ENCODE measurements around the gene PPP2R2B.

PPP2R2B gene

GRCh38 chr5:146710348-146710747 lies 168.2 kb downstream of the PPP2R2B start:
- Histone ChIP-seq H3K36me3 (ENCODE audit: control insufficient read depth in 1 of 2, insufficient read depth in 2 of 2, low read length in 2 of 2) (no peaks in the 10 kb centered on the region), H4K8ac (ENCODE audit: low read depth, low read length) (no peak overlapping the region), H3K4ac (ENCODE audit: low read depth, low read length) (no peak overlapping the region), H2BK5ac (ENCODE audit: low read depth, low read length, poor library complexity) (no peak overlapping the region), H4K91ac (ENCODE audit: low read depth, low read length) (no peak overlapping the region), H3K4me2 (ENCODE audit: low read length) (no peak overlapping the region), H3K4me1 (ENCODE audit: control insufficient read depth in 1 of 2, insufficient read depth in 2 of 2, low read length in 2 of 2) (no peaks in the 10 kb centered on the region), H3K23ac (ENCODE audit: low read length) (no peak overlapping the region), H4K12ac (ENCODE audit: low read depth, low read length) (no peak overlapping the region), H3K18ac (ENCODE audit: low read length) (no peak overlapping the region), H3K27ac (ENCODE audit: low read depth, low read length) (no peak overlapping the region), H2AFZ (ENCODE audit: insufficient read depth, low read length, poor library complexity) (no peak overlapping the region), H3K27me3 (ENCODE audit: insufficient read depth, low read length) (no peaks in the 10 kb centered on the region), H2BK12ac (ENCODE audit: low read length) (no peak overlapping the region), H3K14ac (ENCODE audit: low read length) (no peak overlapping the region), H2AK5ac (ENCODE audit: low read length) (no peak overlapping the region), H3K9me3 (ENCODE audit: insufficient read depth, low read depth, low read length) (peaks cover 3% of the 10 kb centered on the region), H3K79me2 (ENCODE audit: control insufficient read depth, insufficient read depth, low read length, poor library complexity) (no peaks in the 10 kb centered on the region), H3K4me3 (ENCODE audit: low read depth, low read length) (no peak overlapping the region), H3K9ac (ENCODE audit: low read length) (no peak overlapping the region), H3K79me1 (ENCODE audit: low read length) (no peaks in the 10 kb centered on the region), H2BK120ac (ENCODE audit: insufficient read depth, low read length, poor library complexity) (no peak overlapping the region)
- no CpG with 5 or more reads among the region's 1 CpG for WGBS (ENCODE audit: extremely low coverage, insufficient coverage, insufficient read length)
- no peak for DNase-seq

- Histone ChIP-seq H3K27ac (ENCODE audit: low read depth, low read length) (no peak overlapping the region), H3K4me3 (ENCODE audit: low read depth, low read length) (no peak overlapping the region), H3K79me2 (ENCODE audit: control insufficient read depth, insufficient read depth, low read length, poor library complexity) (no peaks in the 10 kb centered on the region), H3K36me3 (ENCODE audit: control insufficient read depth in 1 of 2, insufficient read depth in 2 of 2, low read length in 2 of 2) (no peaks in the 10 kb centered on the region), H2AFZ (ENCODE audit: insufficient read depth, low read length, poor library complexity) (no peak overlapping the region), H2BK12ac (ENCODE audit: low read length) (no peak overlapping the region), H3K9me3 (ENCODE audit: insufficient read depth, low read depth, low read length) (peaks cover 2% of the 10 kb centered on the region), H3K4me2 (ENCODE audit: low read length) (no peak overlapping the region), H2BK5ac (ENCODE audit: low read depth, low read length, poor library complexity) (no peak overlapping the region), H3K23ac (ENCODE audit: low read length) (no peak overlapping the region), H2AK5ac (ENCODE audit: low read length) (no peak overlapping the region), H3K14ac (ENCODE audit: low read length) (no peak overlapping the region), H4K12ac (ENCODE audit: low read depth, low read length) (no peak overlapping the region), H4K8ac (ENCODE audit: low read depth, low read length) (no peak overlapping the region), H3K27me3 (ENCODE audit: insufficient read depth, low read length) (no peaks in the 10 kb centered on the region), H3K4ac (ENCODE audit: low read depth, low read length) (no peak overlapping the region), H3K79me1 (ENCODE audit: low read length) (no peaks in the 10 kb centered on the region), H3K4me1 (ENCODE audit: control insufficient read depth in 1 of 2, insufficient read depth in 2 of 2, low read length in 2 of 2) (no peaks in the 10 kb centered on the region), H3K18ac (ENCODE audit: low read length) (no peak overlapping the region), H2BK120ac (ENCODE audit: insufficient read depth, low read length, poor library complexity) (no peak overlapping the region), H3K9ac (ENCODE audit: low read length) (no peak overlapping the region), H4K91ac (ENCODE audit: low read depth, low read length) (no peak overlapping the region)
- no CpG with 5 or more reads among the region's 6 CpGs for WGBS (ENCODE audit: extremely low coverage, insufficient coverage, insufficient read length)
- DNase-seq = no peak
Measured at GRCh38 chr5:146707316-146707715, 171.2 kb downstream of the PPP2R2B start.

GRCh38 chr5:146706321-146706972 lies 172.1 kb downstream of the PPP2R2B start:
- no peaks in the 10 kb centered on the region for H3K79me2 ChIP-seq (ENCODE audit: control insufficient read depth, insufficient read depth, low read length, poor library complexity)
- no peak overlapping the region for H3K9ac ChIP-seq (ENCODE audit: low read length)
- no peaks in the 10 kb centered on the region for H3K79me1 ChIP-seq (ENCODE audit: low read length)
- H2BK12ac ChIP-seq (ENCODE audit: low read length) = no peak overlapping the region
- H3K4me3 ChIP-seq (ENCODE audit: low read depth, low read length) = no peak overlapping the region
- H3K4me2 ChIP-seq (ENCODE audit: low read length) = no peak overlapping the region
- H3K27me3 ChIP-seq (ENCODE audit: insufficient read depth, low read length) = no peaks in the 10 kb centered on the region
- H3K27ac ChIP-seq (ENCODE audit: low read depth, low read length) = no peak overlapping the region
- H3K4me1 ChIP-seq (ENCODE audit: control insufficient read depth in 1 of 2, insufficient read depth in 2 of 2, low read length in 2 of 2) = no peaks in the 10 kb centered on the region
- H3K9me3 ChIP-seq (ENCODE audit: insufficient read depth, low read depth, low read length) = peaks cover 2% of the 10 kb centered on the region
- H4K12ac ChIP-seq (ENCODE audit: low read depth, low read length) = no peak overlapping the region
- H3K18ac ChIP-seq (ENCODE audit: low read length) = no peak overlapping the region
- no peaks in the 10 kb centered on the region for H3K36me3 ChIP-seq (ENCODE audit: control insufficient read depth in 1 of 2, insufficient read depth in 2 of 2, low read length in 2 of 2)
- H2BK5ac ChIP-seq (ENCODE audit: low read depth, low read length, poor library complexity) = no peak overlapping the region
- H3K23ac ChIP-seq (ENCODE audit: low read length) = no peak overlapping the region
- H4K91ac ChIP-seq (ENCODE audit: low read depth, low read length) = no peak overlapping the region
- no peak overlapping the region for H3K14ac ChIP-seq (ENCODE audit: low read length)
- no peak overlapping the region for H3K4ac ChIP-seq (ENCODE audit: low read depth, low read length)
- H2AK5ac ChIP-seq (ENCODE audit: low read length) = no peak overlapping the region
- H2BK120ac ChIP-seq (ENCODE audit: insufficient read depth, low read length, poor library complexity) = no peak overlapping the region
- no peak overlapping the region for H4K8ac ChIP-seq (ENCODE audit: low read depth, low read length)
- H2AFZ ChIP-seq (ENCODE audit: insufficient read depth, low read length, poor library complexity) = no peak overlapping the region
- DNase-seq = peak; percentile 3 to 43
- WGBS (ENCODE audit: extremely low coverage, insufficient coverage, insufficient read length) = no CpG with 5 or more reads among the region's 32 CpGs

- no CpG with 5 or more reads among the region's 4 CpGs for WGBS (ENCODE audit: extremely low coverage, insufficient coverage, insufficient read length)
- no peak overlapping the region for H4K8ac ChIP-seq (ENCODE audit: low read depth, low read length)
- H3K4me1 ChIP-seq (ENCODE audit: control insufficient read depth in 1 of 2, insufficient read depth in 2 of 2, low read length in 2 of 2) = no peaks in the 10 kb centered on the region
- no peak overlapping the region for H2BK5ac ChIP-seq (ENCODE audit: low read depth, low read length, poor library complexity)
- no peak overlapping the region for H3K9ac ChIP-seq (ENCODE audit: low read length)
- H3K14ac ChIP-seq (ENCODE audit: low read length) = no peak overlapping the region
- no peak overlapping the region for H2AK5ac ChIP-seq (ENCODE audit: low read length)
- H3K4me3 ChIP-seq (ENCODE audit: low read depth, low read length) = no peak overlapping the region
- H2AFZ ChIP-seq (ENCODE audit: insufficient read depth, low read length, poor library complexity) = no peak overlapping the region
- H2BK12ac ChIP-seq (ENCODE audit: low read length) = no peak overlapping the region
- no peaks in the 10 kb centered on the region for H3K79me2 ChIP-seq (ENCODE audit: control insufficient read depth, insufficient read depth, low read length, poor library complexity)
- H4K12ac ChIP-seq (ENCODE audit: low read depth, low read length) = no peak overlapping the region
- H3K23ac ChIP-seq (ENCODE audit: low read length) = no peak overlapping the region
- H3K4me2 ChIP-seq (ENCODE audit: low read length) = no peak overlapping the region
- H3K27me3 ChIP-seq (ENCODE audit: insufficient read depth, low read length) = no peaks in the 10 kb centered on the region
- peaks cover 2% of the 10 kb centered on the region for H3K9me3 ChIP-seq (ENCODE audit: insufficient read depth, low read depth, low read length)
- H2BK120ac ChIP-seq (ENCODE audit: insufficient read depth, low read length, poor library complexity) = no peak overlapping the region
- DNase-seq = no peak
- H3K18ac ChIP-seq (ENCODE audit: low read length) = no peak overlapping the region
- H3K79me1 ChIP-seq (ENCODE audit: low read length) = no peaks in the 10 kb centered on the region
- H3K36me3 ChIP-seq (ENCODE audit: control insufficient read depth in 1 of 2, insufficient read depth in 2 of 2, low read length in 2 of 2) = no peaks in the 10 kb centered on the region
- no peak overlapping the region for H3K4ac ChIP-seq (ENCODE audit: low read depth, low read length)
- H4K91ac ChIP-seq (ENCODE audit: low read depth, low read length) = no peak overlapping the region
- H3K27ac ChIP-seq (ENCODE audit: low read depth, low read length) = no peak overlapping the region
Measured at GRCh38 chr5:146704949-146705665, 173.4 kb downstream of the PPP2R2B start.

Measured in trophoblast cell (in vitro differentiated cells and primary cell).